ENCODE data around the gene HSPA13.

DNA sequence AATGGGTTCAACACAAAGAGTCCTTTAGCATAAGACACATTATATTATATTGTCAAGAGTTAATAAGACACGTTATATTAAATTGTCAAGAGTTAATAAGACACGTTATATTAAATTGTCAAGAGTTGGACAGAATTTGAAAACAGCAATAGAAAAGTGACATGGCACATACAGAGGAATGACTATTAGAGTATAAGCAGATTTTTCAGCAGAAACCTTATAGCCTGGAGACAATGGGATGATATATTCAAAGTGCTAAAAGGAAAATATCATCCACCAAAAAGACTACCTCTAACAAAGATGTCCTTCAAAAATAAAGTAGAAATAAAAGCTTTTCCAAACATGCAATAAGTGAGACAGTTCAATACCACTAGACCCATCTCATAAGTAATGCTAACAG lies 36.0 kb upstream of the HSPA13 start:
- TF ChIP-seq, protein P1, sequence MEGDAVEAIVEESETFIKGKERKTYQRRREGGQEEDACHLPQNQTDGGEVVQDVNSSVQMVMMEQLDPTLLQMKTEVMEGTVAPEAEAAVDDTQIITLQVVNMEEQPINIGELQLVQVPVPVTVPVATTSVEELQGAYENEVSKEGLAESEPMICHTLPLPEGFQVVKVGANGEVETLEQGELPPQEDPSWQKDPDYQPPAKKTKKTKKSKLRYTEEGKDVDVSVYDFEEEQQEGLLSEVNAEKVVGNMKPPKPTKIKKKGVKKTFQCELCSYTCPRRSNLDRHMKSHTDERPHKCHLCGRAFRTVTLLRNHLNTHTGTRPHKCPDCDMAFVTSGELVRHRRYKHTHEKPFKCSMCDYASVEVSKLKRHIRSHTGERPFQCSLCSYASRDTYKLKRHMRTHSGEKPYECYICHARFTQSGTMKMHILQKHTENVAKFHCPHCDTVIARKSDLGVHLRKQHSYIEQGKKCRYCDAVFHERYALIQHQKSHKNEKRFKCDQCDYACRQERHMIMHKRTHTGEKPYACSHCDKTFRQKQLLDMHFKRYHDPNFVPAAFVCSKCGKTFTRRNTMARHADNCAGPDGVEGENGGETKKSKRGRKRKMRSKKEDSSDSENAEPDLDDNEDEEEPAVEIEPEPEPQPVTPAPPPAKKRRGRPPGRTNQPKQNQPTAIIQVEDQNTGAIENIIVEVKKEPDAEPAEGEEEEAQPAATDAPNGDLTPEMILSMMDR (IDR thresholded peaks at IDR 0.05), result no peak
- no peak for TF ChIP-seq POLR2AphosphoS5 (IDR thresholded peaks at IDR 0.05; ENCODE audit: insufficient read depth in 1 of 2, low read depth in 1 of 2)
